ENCODE measurements around the gene TTC9C. TPM values are rescaled to one million over a fixed set of nuclear protein-coding genes. Genes with fewer than 3 reads are reported as not detected.

Gene TTC9C
- total RNA-seq, 4 donors from 2014 or later, result 16.3 to 42.3 (median 31.7) TPM

- H3K4me3 ChIP-seq, result no peak overlapping the region
- H3K9me3 ChIP-seq, result no peaks in the 10 kb centered on the region
- 91% methylated on average over 7 of the region's 7 CpGs for WGBS
- peaks cover 46% of the 10 kb centered on the region for H3K36me3 ChIP-seq
- no peak for DNase-seq (ENCODE audit: low spot score in 2 of 2)
- no peaks in the 10 kb centered on the region for H3K27me3 ChIP-seq
- peaks cover 13% of the 10 kb centered on the region for H3K4me1 ChIP-seq
- TF ChIP-seq POLR2A (IDR thresholded peaks at IDR 0.05), result no peak
- no peak for TF ChIP-seq POLR2AphosphoS5 (IDR thresholded peaks at IDR 0.05)
- no peak for TF ChIP-seq EP300 (IDR thresholded peaks at IDR 0.05)
- no peak for TF ChIP-seq CTCF (IDR thresholded peaks at IDR 0.05)
- H3K27ac ChIP-seq, result no peak overlapping the region
Measured at GRCh38 chr11:62782753-62783152, 54.5 kb downstream of the TTC9C start.

GRCh38 chr11:62786318-62787004 is 58.2 kb downstream of the TTC9C start:
- peak; percentile 92 to 93 for DNase-seq (ENCODE audit: low spot score in 2 of 2)
- no peaks in the 10 kb centered on the region for H3K27me3 ChIP-seq
- peak overlapping the region; percentile 95 for H3K27ac ChIP-seq
- peak overlapping the region; percentile 84 for H3K4me3 ChIP-seq
- 2% methylated on average over 16 of the region's 51 CpGs for WGBS
- H3K4me1 ChIP-seq, result peaks cover 48% of the 10 kb centered on the region
- H3K36me3 ChIP-seq, result peaks cover 29% of the 10 kb centered on the region
- peak in 2 of 3 donors; percentile 44 to 66 for TF ChIP-seq POLR2AphosphoS5 (IDR thresholded peaks at IDR 0.05)
- TF ChIP-seq EP300 (IDR thresholded peaks at IDR 0.05), result no peak
- TF ChIP-seq POLR2A (IDR thresholded peaks at IDR 0.05), result no peak
- TF ChIP-seq CTCF (IDR thresholded peaks at IDR 0.05), result peak; percentile 89 to 90
- H3K9me3 ChIP-seq, result no peaks in the 10 kb centered on the region

DNA sequence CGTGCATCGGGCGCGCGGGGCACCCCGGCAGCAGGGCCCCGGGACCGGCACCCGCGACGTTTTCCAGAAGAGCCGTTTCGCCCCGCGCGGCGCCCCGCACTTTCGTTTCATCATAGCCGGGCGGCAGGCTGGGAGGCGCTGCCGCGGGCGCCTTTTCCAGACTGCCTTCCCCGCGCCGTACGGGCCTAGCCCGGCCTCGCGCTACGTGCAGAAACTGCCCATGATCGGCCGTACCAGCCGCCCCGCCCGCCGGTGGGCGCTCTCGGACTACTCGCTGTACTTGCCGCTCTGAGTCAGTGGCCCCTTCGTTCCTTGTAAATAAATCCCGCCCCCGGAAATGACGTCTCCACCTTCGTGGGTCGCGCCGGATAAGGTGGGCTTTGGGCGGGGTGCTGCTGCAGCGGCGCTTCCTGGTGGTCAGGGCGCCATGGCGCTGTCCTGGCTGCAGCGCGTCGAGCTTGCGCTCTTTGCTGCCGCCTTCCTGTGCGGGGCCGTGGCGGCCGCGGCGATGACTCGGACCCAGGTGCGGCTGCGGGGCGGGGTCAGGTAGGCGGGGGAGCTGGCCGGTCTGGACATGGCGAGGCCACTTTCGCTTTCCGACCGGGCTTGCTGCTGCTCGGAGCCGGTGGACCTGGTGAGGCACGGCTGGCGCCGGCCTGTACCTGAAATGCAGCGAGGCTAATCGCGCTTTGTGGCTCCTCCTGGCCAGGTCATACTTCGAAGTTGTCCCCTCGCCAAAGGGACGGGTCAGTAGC is 58.9 kb downstream of the TTC9C start, which contains the start of gene TMEM179B:
Gene TMEM179B (plus strand): TSS at position 398 of the 755 bp plus-strand sequence. CDS start 30 bp downstream, at position 428.
- H3K4me1 ChIP-seq, result peaks cover 51% of the 10 kb centered on the region
- H3K9me3 ChIP-seq, result no peaks in the 10 kb centered on the region
- peak; percentile 99 to 100 for DNase-seq (ENCODE audit: low spot score in 2 of 2)
- TF ChIP-seq CTCF (IDR thresholded peaks at IDR 0.05) (peak; percentile 29 to 37), POLR2AphosphoS5 (IDR thresholded peaks at IDR 0.05) (peak; percentile 94 to 97 (median 97)), EP300 (IDR thresholded peaks at IDR 0.05) (no peak), POLR2A (IDR thresholded peaks at IDR 0.05) (peak; percentile 56 to 93)
- peak within 1 kb of the TSS; percentile 95 for H3K27ac ChIP-seq
- under 1% methylated on average over 22 of the region's 88 CpGs for WGBS
- H3K27me3 ChIP-seq, result no peaks in the 10 kb centered on the region
- H3K4me3 ChIP-seq, result peak within 1 kb of the TSS; percentile 84
- peaks cover 24% of the 10 kb centered on the region for H3K36me3 ChIP-seq

Other genes with a start within 250 kb of the TTC9C start
- 1,000 to 10,000 TPM; 1,174 to 1,475 (median 1,322) TPM for gene AHNAK, start 181.7 kb upstream of the TTC9C start, total RNA-seq
- gene EEF1G, start 154.6 kb upstream of the TTC9C start, total RNA-seq, result 1,000 to 10,000 TPM; 1,221 to 2,946 (median 2,495) TPM
- 10 to 100 TPM in 3 of 4 donors, 1 to 10 TPM in 1; 8.0 to 16.3 (median 12.5) TPM for gene TUT1, start 137.0 kb upstream of the TTC9C start, total RNA-seq
- 100 to 1,000 TPM; 107 to 125 (median 110) TPM for gene MTA2, start 126.6 kb upstream of the TTC9C start, total RNA-seq
- 10 to 100 TPM; 43.1 to 74.8 (median 55.8) TPM for gene EML3, start 115.7 kb upstream of the TTC9C start, total RNA-seq
- gene ROM1, start 115.2 kb upstream of the TTC9C start, total RNA-seq, result 1 to 10 TPM in 3 of 4 donors, under 1 TPM in 1; 0.80 to 4.9 (median 2.3) TPM
- 10 to 100 TPM; 29.9 to 54.1 (median 40.6) TPM for gene B3GAT3, start 106.5 kb upstream of the TTC9C start, total RNA-seq
- gene GANAB, start 81.9 kb upstream of the TTC9C start, total RNA-seq, result 100 to 1,000 TPM in 2 of 4 donors, 10 to 100 TPM in 2; 76.0 to 118 (median 102) TPM
- 10 to 100 TPM; 17.7 to 35.1 (median 31.4) TPM for gene INTS5, start 75.2 kb upstream of the TTC9C start, total RNA-seq
- 10 to 100 TPM; 12.8 to 29.3 (median 25.7) TPM for gene C11orf98, start 63.3 kb upstream of the TTC9C start, total RNA-seq
- gene CSKMT, start 63.2 kb upstream of the TTC9C start, total RNA-seq, result 1 to 10 TPM; 2.8 to 6.0 (median 4.2) TPM
- gene UQCC3, start 56.8 kb upstream of the TTC9C start, total RNA-seq, result 10 to 100 TPM in 2 of 4 donors, 1 to 10 TPM in 2; 9.1 to 12.4 (median 9.8) TPM
- gene LBHD1, start 56.2 kb upstream of the TTC9C start, total RNA-seq, result 1 to 10 TPM; 1.7 to 8.7 (median 3.3) TPM
- gene UBXN1, start 49.4 kb upstream of the TTC9C start, total RNA-seq, result 100 to 1,000 TPM; 125 to 194 (median 143) TPM
- gene LRRN4CL, start 39.0 kb upstream of the TTC9C start, total RNA-seq, result 1 to 10 TPM; 3.3 to 7.6 (median 5.9) TPM
- 10 to 100 TPM; 28.9 to 76.3 (median 59.3) TPM for gene BSCL2, start 21.1 kb upstream of the TTC9C start, total RNA-seq
- under 1 TPM in 1 of 4 donors, not detected in 3; 0.68 TPM for gene GNG3, start 20.8 kb upstream of the TTC9C start, total RNA-seq
- 10 to 100 TPM; 21.1 to 51.5 (median 33.6) TPM for gene HNRNPUL2, start 1.0 kb upstream of the TTC9C start, total RNA-seq
- 10 to 100 TPM; 10.9 to 32.2 (median 14.3) TPM for gene ZBTB3, start 25.7 kb downstream of the TTC9C start, total RNA-seq
- gene POLR2G, start 33.1 kb downstream of the TTC9C start, total RNA-seq, result 100 to 1,000 TPM in 1 of 4 donors, 10 to 100 TPM in 3; 46.9 to 117 (median 52.1) TPM
- gene TAF6L, start 42.9 kb downstream of the TTC9C start, total RNA-seq, result 10 to 100 TPM; 10.2 to 48.7 (median 21.9) TPM
- 10 to 100 TPM; 37.6 to 72.6 (median 59.8) TPM for gene TMEM179B, start 58.9 kb downstream of the TTC9C start, total RNA-seq
- 10 to 100 TPM; 15.9 to 30.2 (median 23.4) TPM for gene TMEM223, start 63.5 kb downstream of the TTC9C start, total RNA-seq
- gene NXF1, start 77.0 kb downstream of the TTC9C start, total RNA-seq, result 100 to 1,000 TPM in 3 of 4 donors, 10 to 100 TPM in 1; 88.1 to 156 (median 115) TPM
- 10 to 100 TPM; 26.8 to 47.8 (median 43.2) TPM for gene STX5, start 103.6 kb downstream of the TTC9C start, total RNA-seq
- not detected for gene TEX54, start 104.4 kb downstream of the TTC9C start, total RNA-seq
- gene WDR74, start 111.1 kb downstream of the TTC9C start, total RNA-seq, result 10 to 100 TPM; 63.3 to 79.8 (median 70.3) TPM
- 100 to 1,000 TPM; 170 to 234 (median 198) TPM for gene SLC3A2, start 152.4 kb downstream of the TTC9C start, total RNA-seq
- gene CHRM1, start 192.9 kb downstream of the TTC9C start, total RNA-seq, result 1 to 10 TPM; 2.5 to 5.4 (median 4.5) TPM

All from suprapubic skin (tissue), 4 donors.